GM18868 (cell line): ENCODE measurements around the gene RMND5A.
"Not testable (repeated sequence)": the region's sequence is repeated elsewhere in the genome, so short reads cannot be mapped to it uniquely, and the experiment has no call there.

Experiments used
- ATAC-seq: cut with Tn5 transposase; IDR thresholded peaks from one replicate; pipeline ENCODE4 v1.9.1; 2021; ENCODE audit warnings: mild to moderate bottlenecking, moderate library complexity; ENCODE audit not compliant: unreplicated experiment

RMND5A gene

GRCh38 chr2:86714579-86715173, 5.4 kb upstream of the RMND5A start:
- not testable (repeated sequence) for ATAC-seq

DNA sequence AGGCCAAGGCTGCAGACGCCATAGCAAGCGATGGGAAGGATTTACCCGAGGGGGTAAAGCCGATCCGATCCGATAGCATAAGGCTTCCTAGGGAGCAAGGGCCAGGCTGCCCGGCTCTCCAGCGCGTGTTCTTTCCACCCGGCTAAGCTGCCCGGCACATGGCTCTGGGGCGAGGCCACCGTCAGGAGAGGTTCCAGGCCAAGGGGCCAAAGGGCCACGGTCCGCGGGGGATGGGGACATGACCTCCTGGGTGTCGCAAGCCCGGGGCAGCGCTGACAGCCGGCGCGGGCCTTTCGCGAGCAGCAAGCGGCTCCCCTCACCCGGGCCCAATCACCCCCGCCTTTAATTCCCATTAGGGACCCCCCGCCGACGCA, 841 bp upstream of the RMND5A start:
- not testable (repeated sequence) for ATAC-seq

DNA sequence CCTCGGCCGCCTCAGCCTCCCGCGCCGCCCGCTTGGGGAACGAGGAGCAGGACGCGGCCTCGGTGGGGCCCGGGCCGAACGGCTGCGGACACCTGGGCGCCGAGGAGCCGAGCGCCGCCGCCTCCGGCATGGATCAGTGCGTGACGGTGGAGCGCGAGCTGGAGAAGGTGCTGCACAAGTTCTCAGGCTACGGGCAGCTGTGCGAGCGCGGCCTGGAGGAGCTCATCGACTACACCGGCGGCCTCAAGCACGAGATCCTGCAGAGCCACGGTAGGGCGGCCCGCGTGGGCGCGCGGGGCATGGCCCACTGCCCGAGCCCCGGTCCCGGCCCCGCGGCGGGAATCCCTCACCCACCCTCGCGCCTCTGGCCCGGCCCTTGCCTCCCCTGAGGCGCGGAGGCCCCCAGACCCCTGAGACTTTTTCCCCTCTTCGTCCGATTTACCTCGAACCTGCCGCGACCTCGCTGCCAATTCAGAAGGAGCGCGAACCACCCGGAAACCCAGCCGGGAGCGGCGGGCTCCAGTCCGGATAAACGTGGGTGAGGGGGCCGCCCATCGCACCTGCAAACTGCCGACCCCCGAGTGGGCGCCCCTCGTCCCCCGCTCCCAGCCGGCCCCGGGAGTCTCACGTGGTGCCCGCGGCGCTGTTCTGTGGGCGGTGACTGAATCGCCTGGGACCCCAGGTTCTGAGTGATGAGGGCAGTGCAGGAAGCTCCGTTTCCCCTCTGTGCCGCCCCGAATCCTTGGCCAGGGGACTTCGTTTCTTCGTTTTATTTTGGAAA, 639 bp downstream of the RMND5A start:
- ATAC-seq = peak; percentile 34

DNA sequence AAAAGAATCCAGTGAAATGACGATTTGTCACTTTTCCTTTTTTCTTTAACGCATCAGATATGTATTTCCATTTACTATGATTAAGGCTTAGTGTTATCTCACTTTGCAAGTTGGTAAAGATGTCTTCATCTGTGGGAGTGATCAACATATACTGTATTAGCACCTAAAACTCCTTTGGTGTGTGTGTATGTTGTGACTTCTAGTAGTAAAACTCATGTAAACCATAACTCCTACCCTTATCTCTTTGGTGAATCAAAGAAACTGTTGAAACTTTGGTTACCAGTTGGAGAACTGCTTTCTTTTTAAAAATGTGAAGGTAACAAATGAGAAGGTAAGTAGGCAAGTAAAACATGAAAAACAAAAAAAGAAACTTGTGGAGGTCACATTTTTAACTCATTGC, 5.6 kb downstream of the RMND5A start:
- ATAC-seq = not testable (repeated sequence)

GRCh38 chr2:86732040-86732525, 12.0 kb downstream of the RMND5A start:
- ATAC-seq = not testable (repeated sequence)

GRCh38 chr2:86732837-86733236, 12.7 kb downstream of the RMND5A start:
- ATAC-seq = not testable (repeated sequence)

DNA sequence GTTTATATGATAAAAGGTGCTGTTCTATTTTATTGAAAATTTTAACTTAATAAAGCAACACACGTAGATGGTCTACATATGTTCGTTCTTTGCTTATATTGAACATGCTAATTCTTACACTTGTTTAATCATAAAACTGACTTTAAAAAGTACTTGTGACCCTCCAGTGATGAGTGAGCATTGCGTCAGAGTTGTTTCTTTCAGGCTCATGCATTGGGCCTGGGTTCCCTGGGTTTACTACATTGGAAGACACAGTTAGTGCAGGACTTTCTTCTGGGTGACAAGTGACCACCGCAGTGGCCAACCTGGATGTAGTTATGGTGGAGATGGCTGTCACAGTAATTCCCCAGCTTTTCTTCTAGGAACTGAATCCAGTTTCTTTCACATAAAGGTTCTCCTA, 13.4 kb downstream of the RMND5A start:
- not testable (repeated sequence) for ATAC-seq

DNA sequence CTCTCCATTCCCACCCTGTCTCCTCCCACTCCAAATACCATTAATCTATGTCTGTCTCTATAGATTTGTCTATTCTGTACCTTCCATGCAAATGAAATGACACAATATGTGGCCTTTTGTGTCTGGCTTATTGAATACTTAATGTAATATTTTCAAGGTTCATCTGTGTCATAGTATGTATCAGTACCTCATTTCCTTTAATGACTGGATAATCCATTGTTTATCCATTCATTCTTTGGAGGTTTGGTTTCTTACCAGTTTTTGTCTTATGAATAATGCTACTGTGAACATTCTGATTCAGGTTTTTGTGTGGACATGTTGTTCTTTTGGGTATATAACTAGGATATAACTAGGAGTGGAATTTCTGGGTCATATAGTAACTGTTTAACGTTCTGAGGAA, 14.8 kb downstream of the RMND5A start:
- not testable (repeated sequence) for ATAC-seq

- ATAC-seq = not testable (repeated sequence)
Observed at GRCh38 chr2:86739485-86739884, 19.4 kb downstream of the RMND5A start.

GRCh38 chr2:86739889-86740288, 19.8 kb downstream of the RMND5A start:
- not testable (repeated sequence) for ATAC-seq

DNA sequence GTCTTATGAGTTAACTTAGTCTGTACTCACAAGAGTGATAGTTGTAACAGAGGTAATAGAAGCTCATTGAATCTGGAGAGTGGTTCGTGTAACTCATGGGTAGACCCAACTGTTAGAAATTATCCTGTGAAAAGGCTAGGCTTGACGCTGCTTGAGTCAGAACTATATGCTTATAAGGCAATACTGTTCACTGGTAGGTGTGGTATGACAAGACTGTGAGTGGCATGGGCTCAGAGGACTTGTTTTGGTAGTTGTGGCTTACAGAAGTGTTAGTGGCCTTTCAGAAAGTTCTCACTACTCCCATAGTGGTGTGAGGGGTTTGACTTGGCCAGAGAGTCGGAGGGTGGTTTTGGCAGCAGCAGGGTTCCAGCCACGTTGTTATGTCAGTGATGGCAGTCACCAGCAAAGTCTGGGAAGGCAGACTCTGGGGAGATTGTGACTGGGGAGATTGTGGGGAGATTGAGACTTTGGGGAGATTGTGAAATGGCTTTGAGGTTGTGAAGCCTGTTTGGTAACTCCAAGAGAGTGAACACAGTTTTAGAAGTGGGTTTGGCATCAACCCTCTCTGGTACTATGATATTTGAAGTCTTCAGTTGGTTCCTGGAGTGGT, 21.9 kb downstream of the RMND5A start:
- not testable (repeated sequence) for ATAC-seq

- ATAC-seq = no peak
Observed at GRCh38 chr2:86744152-86744551, 24.1 kb downstream of the RMND5A start.

- ATAC-seq = no peak
Observed at GRCh38 chr2:86746939-86747338, 26.8 kb downstream of the RMND5A start.

GRCh38 chr2:86747711-86748639, 27.9 kb downstream of the RMND5A start:
- ATAC-seq = peak; percentile 46

- no peak for ATAC-seq
Observed at GRCh38 chr2:86750240-86750839, 30.2 kb downstream of the RMND5A start.

DNA sequence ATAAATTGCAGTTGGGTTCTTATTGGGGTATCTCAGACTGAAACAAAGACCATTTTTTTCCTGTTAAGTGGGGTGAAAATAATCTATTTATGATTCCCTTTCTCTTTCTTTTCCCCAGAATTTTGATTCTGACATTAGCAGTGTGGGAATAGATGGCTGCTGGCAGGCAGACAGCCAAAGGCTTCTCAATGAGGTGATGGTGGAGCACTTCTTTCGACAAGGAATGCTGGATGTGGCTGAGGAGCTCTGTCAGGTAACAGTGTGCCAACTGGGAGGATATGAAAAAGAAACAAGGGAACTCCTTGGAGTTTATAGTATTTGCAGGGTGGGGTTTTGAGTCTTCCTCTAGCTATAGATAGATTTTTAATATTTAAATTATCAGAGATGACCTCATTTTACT, 31.7 kb downstream of the RMND5A start:
- no peak for ATAC-seq

DNA sequence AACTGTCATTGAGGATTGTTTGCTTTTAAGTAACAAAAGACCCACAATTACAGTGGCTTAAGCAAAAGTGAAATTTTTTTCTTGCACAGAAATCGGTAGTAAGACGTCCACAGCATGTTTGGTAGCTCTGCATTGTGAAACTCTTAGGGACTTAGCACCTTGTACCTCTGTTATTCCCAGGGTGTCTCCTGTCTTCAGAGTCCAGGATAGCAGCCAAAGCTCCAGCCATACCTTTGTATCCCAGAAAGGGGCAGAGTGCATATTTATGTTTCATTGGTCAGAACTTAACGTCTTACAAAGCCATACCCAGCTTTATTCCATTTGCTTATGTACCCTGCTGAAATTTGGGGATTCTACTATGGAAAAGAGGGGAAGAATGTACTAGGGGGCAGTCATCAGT, 32.8 kb downstream of the RMND5A start:
- ATAC-seq = no peak

- no peak for ATAC-seq
Observed at GRCh38 chr2:86753606-86754005, 33.5 kb downstream of the RMND5A start.

DNA sequence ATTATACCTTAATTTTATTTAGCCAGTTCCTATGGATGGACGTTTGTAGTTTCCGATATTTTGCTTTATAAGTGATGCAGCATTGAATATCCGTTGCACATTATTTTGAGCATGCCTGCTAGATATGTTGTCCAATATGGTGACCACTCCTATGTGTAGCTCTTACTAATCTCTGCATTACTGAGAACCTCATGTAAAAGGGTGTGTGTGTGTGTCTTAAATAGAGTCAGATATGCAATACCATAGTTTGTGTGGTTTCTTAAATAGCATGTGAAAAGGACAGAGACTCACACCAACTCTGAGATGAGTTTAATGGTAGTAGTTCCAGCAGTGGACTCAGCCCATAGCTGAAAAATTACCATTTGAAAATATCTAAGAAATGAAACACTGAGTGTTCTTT, 38.3 kb downstream of the RMND5A start:
- ATAC-seq = no peak

DNA sequence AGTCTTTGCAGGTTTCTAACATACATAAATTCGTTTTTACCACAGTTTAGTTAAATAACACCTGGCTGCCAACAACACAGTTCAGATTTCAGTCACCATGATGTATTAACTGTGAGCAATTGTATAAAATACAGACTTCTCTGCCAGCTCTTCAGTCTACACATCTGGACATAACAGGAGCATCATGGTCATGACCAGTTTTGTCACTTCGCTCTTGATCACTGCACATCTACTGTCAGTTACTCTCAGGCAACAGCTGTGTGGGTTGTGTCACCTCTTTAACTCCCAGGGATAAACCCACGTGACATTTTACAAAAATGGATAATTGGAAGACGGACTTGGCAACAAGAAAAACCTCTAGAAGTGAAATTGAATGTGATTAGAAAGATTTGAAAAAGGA, 40.3 kb downstream of the RMND5A start:
- ATAC-seq = no peak
